Measurements from ENCODE around the gene FOXN3. TPM values are rescaled to one million over a fixed set of nuclear protein-coding genes. Genes with fewer than 3 reads are reported as not detected.

FOXN3 gene
- total RNA-seq, 1 experiment from 2014 or later: 125 TPM

- H3K23me2 ChIP-seq (ENCODE audit: insufficient read length, low read depth, low read length, poor library complexity, severe bottlenecking): no peaks in the 10 kb centered on the region
- no peak overlapping the region for H3T11ph ChIP-seq (ENCODE audit: low read length)
- no peak overlapping the region for H3K4me2 ChIP-seq (ENCODE audit: insufficient read depth, insufficient read length, low read length)
- H2BK5ac ChIP-seq (ENCODE audit: insufficient read length, low read length): no peak overlapping the region
- Mint-ChIP-seq H3K9me3 (peaks cover 12 to 19% of the 10 kb centered on the region in 2 experiments; a peak in 4 of 5 replicates), H3K4me3 (no peak overlapping the region), H3K4me1 (peaks cover 0 to 12% of the 10 kb centered on the region in 2 experiments; a peak in 1 of 4 replicates), H3K27me3 (ENCODE audit: low read depth) (peaks cover 46% of the 10 kb centered on the region), H3K27ac (no peak overlapping the region), H3K36me3 (ENCODE audit: insufficient read depth in 1 of 3, low read depth in 3 of 3) (peaks cover 0 to 26% (median 8%) of the 10 kb centered on the region in 3 experiments; a peak in 4 of 7 replicates)
- no peak overlapping the region for H2BK12ac ChIP-seq (ENCODE audit: insufficient read length, low read depth, low read length)
- H3K9ac ChIP-seq (ENCODE audit: extremely low read depth, insufficient read length, low read length): no peak overlapping the region
- WGBS (ENCODE audit: extremely low coverage, insufficient read length, low lambda C conversion rate): no CpG with 5 or more reads among the region's 4 CpGs
- H2BK120ac ChIP-seq (ENCODE audit: low read depth, low read length, poor library complexity, severe bottlenecking): no peak overlapping the region
- no peaks in the 10 kb centered on the region for H4K20me1 ChIP-seq (ENCODE audit: control insufficient read depth, insufficient read depth, insufficient read length)
- H4K8ac ChIP-seq (replicated peaks; ENCODE audit: insufficient read length, low read depth, low read length): no peak overlapping the region
- H3K18ac ChIP-seq (ENCODE audit: insufficient read length, low read depth, low read length): no peak overlapping the region
- no peak overlapping the region for H3K23ac ChIP-seq (ENCODE audit: insufficient read length, low read depth, low read length)
- H2BK15ac ChIP-seq (ENCODE audit: low read depth, low read length): no peak overlapping the region
- H3K27me3 ChIP-seq (ENCODE audit: insufficient read depth, low read length): no peaks in the 10 kb centered on the region
- DNase-seq: no peak
- H2BK20ac ChIP-seq (ENCODE audit: low read depth, low read length, poor library complexity, severe bottlenecking): no peak overlapping the region
- H3K79me1 ChIP-seq (ENCODE audit: insufficient read depth, low read depth, low read length, poor library complexity, severe bottlenecking): no peaks in the 10 kb centered on the region
- no peak for TF ChIP-seq CTCF (conservative IDR thresholded peaks at IDR 0.05)
- H4K91ac ChIP-seq (ENCODE audit: insufficient read length, low read depth, low read length): no peak overlapping the region
- no peaks in the 10 kb centered on the region for H3K9me3 ChIP-seq (ENCODE audit: control insufficient read depth, low read depth, low read length)
- no peak overlapping the region for H3K4ac ChIP-seq (ENCODE audit: low read depth, low read length)
- H2AFZ ChIP-seq (ENCODE audit: low read length): no peak overlapping the region
- no peak overlapping the region for H3K27ac ChIP-seq (ENCODE audit: insufficient read length, low read depth, low read length)
- no peak overlapping the region for H3K14ac ChIP-seq (ENCODE audit: insufficient read depth, low read length)
- no peak overlapping the region for H2AK5ac ChIP-seq (ENCODE audit: insufficient read length, low read length)
- no peak overlapping the region for H4K5ac ChIP-seq (ENCODE audit: insufficient read length, low read depth, low read length)
- no peaks in the 10 kb centered on the region for H3K79me2 ChIP-seq (ENCODE audit: insufficient read depth, low read length)
- H3K4me1 ChIP-seq (ENCODE audit: insufficient read depth, low read length): no peaks in the 10 kb centered on the region
- no peak overlapping the region for H3K56ac ChIP-seq (ENCODE audit: insufficient read length, low read depth, low read length)
Measured at GRCh38 chr14:89108608-89109007, 308.4 kb downstream of the FOXN3 start.
